HEK293 (cell line): ENCODE results near the gene FGR.

Experiments used
- HOXA7 ChIP-seq: sonication (generic); formaldehyde crosslinking; IDR thresholded peaks from 2 replicates; pipeline ENCODE4 v1.8.1; 2022; ENCODE audit warnings: missing genetic modification reagents, borderline replicate concordance
- KLF9 ChIP-seq: fragments of 450-650 bp; formaldehyde crosslinking; IDR thresholded peaks from 2 replicates; pipeline ENCODE4 v1.5.1; 2016; ENCODE audit warnings: missing biosample characterization, missing genetic modification characterization, low read depth
- MEIS1 ChIP-seq: sonication (generic); formaldehyde crosslinking; IDR thresholded peaks from 2 replicates; pipeline ENCODE4 v1.8.1; 2022; ENCODE audit warnings: missing genetic modification reagents, mild to moderate bottlenecking, borderline replicate concordance
- SCRT1 ChIP-seq: fragments of 450-650 bp; formaldehyde crosslinking; IDR thresholded peaks from 2 replicates; pipeline ENCODE4 v1.5.1; 2016; ENCODE audit warnings: missing biosample characterization, missing genetic modification characterization, borderline replicate concordance
- TRIM28 ChIP-seq: IDR thresholded peaks from 2 replicates; pipeline ENCODE4 v1.6.1; 2011; ENCODE audit warnings: low read length, control low read depth, borderline replicate concordance
- ZBTB11 ChIP-seq: fragments of 450-650 bp; formaldehyde crosslinking; conservative IDR thresholded peaks from 2 replicates; pipeline ENCODE4 v1.5.1; 2016; ENCODE audit warnings: low read depth, missing biosample characterization, missing genetic modification characterization
- ZBTB17 ChIP-seq: fragments of 450-650 bp; formaldehyde crosslinking; IDR thresholded peaks from 2 replicates; pipeline ENCODE4 v1.5.1; 2016; ENCODE audit warnings: missing biosample characterization, missing genetic modification characterization
- ZBTB8A ChIP-seq: fragments of 450-650 bp; formaldehyde crosslinking; IDR thresholded peaks from 2 replicates; pipeline ENCODE4 v1.5.1; 2016; ENCODE audit warnings: missing biosample characterization, missing genetic modification characterization
- ZFP41 ChIP-seq: fragments of 450-650 bp; formaldehyde crosslinking; IDR thresholded peaks from 2 replicates; pipeline ENCODE4 v1.5.1; 2016; ENCODE audit warnings: missing biosample characterization, missing genetic modification characterization, borderline replicate concordance
- ZNF112 ChIP-seq: fragments of 450-650 bp; formaldehyde crosslinking; IDR thresholded peaks from 2 replicates; pipeline ENCODE4 v1.5.0; 2017; ENCODE audit warnings: missing biosample characterization, missing genetic modification characterization
- ZNF138 ChIP-seq: fragments of 450-650 bp; formaldehyde crosslinking; IDR thresholded peaks from 2 replicates; pipeline ENCODE4 v1.5.1; 2016; ENCODE audit warnings: missing biosample characterization, missing genetic modification characterization, borderline replicate concordance
- ZNF2 ChIP-seq: fragments of 450-650 bp; formaldehyde crosslinking; IDR thresholded peaks from 2 replicates; pipeline ENCODE4 v1.5.1; 2016; ENCODE audit warnings: missing biosample characterization, missing genetic modification characterization
- ZNF221 ChIP-seq: fragments of 450-650 bp; formaldehyde crosslinking; IDR thresholded peaks from 2 replicates; pipeline ENCODE4 v1.5.1; 2017; ENCODE audit warnings: missing biosample characterization, missing genetic modification characterization, borderline replicate concordance
- ZNF23 ChIP-seq: fragments of 450-650 bp; formaldehyde crosslinking; IDR thresholded peaks from 2 replicates; pipeline ENCODE4 v1.5.1; 2016; ENCODE audit warnings: missing biosample characterization, missing genetic modification characterization, borderline replicate concordance
- ZNF518A ChIP-seq: fragments of 450-650 bp; formaldehyde crosslinking; conservative IDR thresholded peaks from 2 replicates; pipeline ENCODE4 v1.5.1; 2016; ENCODE audit warnings: low read depth, missing biosample characterization, missing genetic modification characterization
- ZNF629 ChIP-seq: fragments of 450-650 bp; formaldehyde crosslinking; IDR thresholded peaks from 2 replicates; pipeline ENCODE4 v1.5.1; 2017; ENCODE audit warnings: missing biosample characterization, missing genetic modification characterization
- ZNF654 ChIP-seq: fragments of 450-650 bp; formaldehyde crosslinking; IDR thresholded peaks from 2 replicates; pipeline ENCODE4 v1.5.1; 2016; ENCODE audit warnings: low read depth, missing biosample characterization, missing genetic modification characterization
- TF ChIP-seq, protein P1 (sequence below): fragments of 450-650 bp; formaldehyde crosslinking; optimal IDR thresholded peaks from 2 replicates; pipeline ENCODE3; 2016; ENCODE audit warnings: missing biosample characterization, mild to moderate bottlenecking, missing genetic modification characterization
- TF ChIP-seq, protein P2 (sequence below): fragments of 450-650 bp; formaldehyde crosslinking; IDR thresholded peaks from 2 replicates; pipeline ENCODE4 v1.5.1; 2016; ENCODE audit warnings: missing biosample characterization, missing genetic modification characterization
- TF ChIP-seq, protein P3 (sequence below): fragments of 450-650 bp; formaldehyde crosslinking; IDR thresholded peaks from 2 replicates; pipeline ENCODE4 v1.5.1; 2016; ENCODE audit warnings: missing biosample characterization, missing genetic modification characterization

FGR gene

GRCh38 chr1:27643600-27644368 is 8.8 kb upstream of the FGR start (continued):
- TF ChIP-seq KLF9 (tag by site-specific recombination): no peak
- TF ChIP-seq ZFP41 (tag by site-specific recombination): no peak
- TF ChIP-seq ZBTB11: no peak
- peak; percentile 21; the same call in 1 of the 2 replicates for TF ChIP-seq ZNF654 (tag by site-specific recombination)
- TF ChIP-seq ZNF112 (tag by site-specific recombination): no peak
- no peak for TF ChIP-seq ZNF629 (tag by site-specific recombination)
- no peak for TF ChIP-seq MEIS1 (CRISPR knock-in tag)
- no peak for TF ChIP-seq ZNF2 (tag by site-specific recombination)
- TF ChIP-seq, protein P1, sequence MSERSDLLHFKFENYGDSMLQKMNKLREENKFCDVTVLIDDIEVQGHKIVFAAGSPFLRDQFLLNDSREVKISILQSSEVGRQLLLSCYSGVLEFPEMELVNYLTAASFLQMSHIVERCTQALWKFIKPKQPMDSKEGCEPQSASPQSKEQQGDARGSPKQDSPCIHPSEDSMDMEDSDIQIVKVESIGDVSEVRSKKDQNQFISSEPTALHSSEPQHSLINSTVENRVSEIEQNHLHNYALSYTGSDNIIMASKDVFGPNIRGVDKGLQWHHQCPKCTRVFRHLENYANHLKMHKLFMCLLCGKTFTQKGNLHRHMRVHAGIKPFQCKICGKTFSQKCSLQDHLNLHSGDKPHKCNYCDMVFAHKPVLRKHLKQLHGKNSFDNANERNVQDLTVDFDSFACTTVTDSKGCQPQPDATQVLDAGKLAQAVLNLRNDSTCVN: no peak
- TF ChIP-seq HOXA7 (CRISPR knock-in tag): no peak
- TF ChIP-seq, protein P2, sequence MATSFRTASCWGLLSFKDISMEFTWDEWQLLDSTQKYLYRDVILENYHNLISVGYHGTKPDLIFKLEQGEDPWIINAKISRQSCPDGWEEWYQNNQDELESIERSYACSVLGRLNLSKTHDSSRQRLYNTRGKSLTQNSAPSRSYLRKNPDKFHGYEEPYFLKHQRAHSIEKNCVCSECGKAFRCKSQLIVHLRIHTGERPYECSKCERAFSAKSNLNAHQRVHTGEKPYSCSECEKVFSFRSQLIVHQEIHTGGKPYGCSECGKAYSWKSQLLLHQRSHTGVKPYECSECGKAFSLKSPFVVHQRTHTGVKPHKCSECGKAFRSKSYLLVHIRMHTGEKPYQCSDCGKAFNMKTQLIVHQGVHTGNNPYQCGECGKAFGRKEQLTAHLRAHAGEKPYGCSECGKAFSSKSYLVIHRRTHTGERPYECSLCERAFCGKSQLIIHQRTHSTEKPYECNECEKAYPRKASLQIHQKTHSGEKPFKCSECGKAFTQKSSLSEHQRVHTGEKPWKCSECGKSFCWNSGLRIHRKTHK (tag by site-specific recombination): no peak
- no peak for TF ChIP-seq ZNF221 (tag by site-specific recombination)
- peak; percentile 34; the same call in 1 of the 2 replicates for TF ChIP-seq ZBTB8A (tag by site-specific recombination)
- TF ChIP-seq ZBTB17: peak; percentile 37; the same call in 1 of the 2 replicates
- TF ChIP-seq ZNF23 (tag by site-specific recombination): no peak
- no peak for TF ChIP-seq ZNF518A (tag by site-specific recombination)
- TF ChIP-seq SCRT1: no peak
- TF ChIP-seq, protein P3, sequence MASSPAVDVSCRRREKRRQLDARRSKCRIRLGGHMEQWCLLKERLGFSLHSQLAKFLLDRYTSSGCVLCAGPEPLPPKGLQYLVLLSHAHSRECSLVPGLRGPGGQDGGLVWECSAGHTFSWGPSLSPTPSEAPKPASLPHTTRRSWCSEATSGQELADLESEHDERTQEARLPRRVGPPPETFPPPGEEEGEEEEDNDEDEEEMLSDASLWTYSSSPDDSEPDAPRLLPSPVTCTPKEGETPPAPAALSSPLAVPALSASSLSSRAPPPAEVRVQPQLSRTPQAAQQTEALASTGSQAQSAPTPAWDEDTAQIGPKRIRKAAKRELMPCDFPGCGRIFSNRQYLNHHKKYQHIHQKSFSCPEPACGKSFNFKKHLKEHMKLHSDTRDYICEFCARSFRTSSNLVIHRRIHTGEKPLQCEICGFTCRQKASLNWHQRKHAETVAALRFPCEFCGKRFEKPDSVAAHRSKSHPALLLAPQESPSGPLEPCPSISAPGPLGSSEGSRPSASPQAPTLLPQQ (tag by site-specific recombination): no peak
- TF ChIP-seq TRIM28: peak; percentile 88
- TF ChIP-seq ZNF138: no peak
